Measurements from ENCODE around the gene CHERP. TPM values are rescaled to one million over a fixed set of nuclear protein-coding genes. Genes with fewer than 3 reads are reported as not detected.

CHERP gene
- total and polyA plus RNA-seq, 2 of the 4 experiments (the other 2 are of a cell fraction) = 0.54 to 13.5 TPM

DNA sequence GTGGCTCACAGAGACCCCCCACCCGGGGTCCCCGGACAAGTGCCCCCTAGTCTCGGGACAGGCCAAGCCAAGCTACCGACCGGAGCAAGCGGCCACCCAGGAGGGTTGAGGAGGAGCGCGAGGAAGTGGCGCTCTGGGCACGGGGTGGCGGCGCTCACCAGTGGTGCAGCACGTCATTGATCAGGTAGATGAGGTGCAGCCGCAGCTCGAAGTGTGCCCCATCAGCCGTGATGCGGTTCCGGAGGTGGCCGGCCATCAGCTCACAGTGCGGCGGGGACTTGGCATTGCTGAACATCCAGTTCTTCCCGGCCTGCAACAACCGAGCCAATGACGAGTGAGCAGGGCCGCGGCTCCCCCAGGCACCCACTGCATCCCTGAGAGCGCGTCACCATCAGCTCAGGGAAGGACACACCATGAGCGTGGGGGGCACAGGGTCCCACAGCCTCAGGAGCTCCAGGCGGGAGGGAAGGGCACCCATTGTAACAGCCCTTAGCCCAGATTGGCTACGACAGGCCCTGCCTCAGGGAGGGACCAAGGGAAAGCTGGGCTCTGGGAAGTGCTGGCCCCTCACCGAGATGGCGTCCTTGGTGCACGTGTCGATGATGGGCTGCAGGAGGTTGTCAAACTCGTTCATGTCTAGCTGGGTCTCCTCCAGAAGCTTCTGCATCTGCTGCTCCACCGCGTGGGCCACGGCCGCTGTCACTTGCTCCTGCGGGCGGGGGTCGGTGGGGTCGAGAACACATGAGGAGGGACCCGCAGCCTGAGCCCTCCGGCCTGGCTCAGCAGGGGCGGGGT, 9.6 kb downstream of the CHERP start:
- Histone ChIP-seq H3K4ac (ENCODE audit: low read depth, low read length) (no peak overlapping the region), H3K27ac (ENCODE audit: insufficient read depth, low read length) (no peak overlapping the region), H3K18ac (ENCODE audit: low read depth, low read length) (no peak overlapping the region), H2BK120ac (ENCODE audit: low read depth, low read length) (no peak overlapping the region), H2BK15ac (ENCODE audit: low read depth, low read length) (no peak overlapping the region), H2BK5ac (ENCODE audit: low read depth, low read length, poor library complexity, severe bottlenecking) (no peak overlapping the region), H4K8ac (ENCODE audit: low read depth in 2 of 2, low read length in 2 of 2) (no peak overlapping the region), H3K4me1 (ENCODE audit: control insufficient read depth, insufficient read depth, low read length) (no peaks in the 10 kb centered on the region), H4K5ac (ENCODE audit: low read depth, low read length) (no peak overlapping the region), H3K4me3 (ENCODE audit: insufficient read depth, low read depth, low read length) (no peak overlapping the region), H3K9ac (ENCODE audit: low read depth, low read length) (no peak overlapping the region), H2AFZ (replicated peaks; ENCODE audit: low read length, poor library complexity) (peak overlapping the region; percentile 23), H3K9me1 (ENCODE audit: insufficient read depth, low read length) (peaks cover 4% of the 10 kb centered on the region; the same call in 1 of the 2 replicates), H2AK5ac (ENCODE audit: low read depth, low read length) (no peak overlapping the region), H4K91ac (ENCODE audit: insufficient read depth, low read depth, low read length) (no peak overlapping the region), H3K14ac (replicated peaks; ENCODE audit: low read depth, low read length) (no peak overlapping the region), H3K79me1 (ENCODE audit: low read depth in 1 of 2, low read length in 2 of 2) (peaks cover 14 to 42% of the 10 kb centered on the region in 2 experiments), H3K9me3 (ENCODE audit: control insufficient read depth, insufficient read depth, low read length) (no peaks in the 10 kb centered on the region), H3K36me3 (ENCODE audit: control insufficient read depth, insufficient read depth, low read length) (peaks cover 88% of the 10 kb centered on the region), H3K56ac (ENCODE audit: extremely low read depth, insufficient read depth, low read length) (no peak overlapping the region), H2AK9ac (replicated peaks; ENCODE audit: low read depth, low read length, poor library complexity) (no peak overlapping the region), H2BK20ac (ENCODE audit: low read depth, low read length) (no peak overlapping the region), H4K20me1 (ENCODE audit: insufficient read depth, low read length) (peaks cover 48% of the 10 kb centered on the region), H3K23ac (ENCODE audit: low read depth, low read length) (no peak overlapping the region), H3K4me2 (ENCODE audit: low read depth, low read length) (no peak overlapping the region), H3K27me3 (ENCODE audit: control insufficient read depth, insufficient read depth, low read length) (no peaks in the 10 kb centered on the region)
- intact Hi-C loops (cut with micrococcal nuclease) = no loop called here
- CTCF ChIA-PET = interaction anchor here (0.5 kb wide), 1 partner anchor 17 kb away, joined by 4 read pairs; no protein-coding TSS in a partner anchor
- BruUV-seq (replicated peaks) = no TSS peak
- POLR2A ChIA-PET (ENCODE audit: unreplicated experiment) = no interaction called here
- dilution Hi-C loops (cut with HindIII; ENCODE audit: low sequenced_read_pairs, unreplicated experiment) = no loop called here
- WGBS, 2 experiments (ENCODE audit: extremely low coverage in 2 of 2, insufficient read length in 1 of 2) = 79% methylated on average over 37 of the region's 47 CpGs; no CpG with 5 or more reads in 1 of the 2 experiments
- ATAC-seq (ENCODE audit: low read depth) (no peak), DNase-seq (no peak)
- in situ Hi-C loops (cut with MboI; ENCODE audit: low sequenced_read_pairs) = no loop called here
- no peak for TF ChIP-seq MAZ (IDR thresholded peaks at IDR 0.05; ENCODE audit: borderline replicate concordance, low read depth, low read length)
- TF ChIP-seq POLR2A (IDR thresholded peaks at IDR 0.05; ENCODE audit: low read depth, low read length) = no peak
- TF ChIP-seq MXI1 (IDR thresholded peaks at IDR 0.05; ENCODE audit: borderline replicate concordance, low read depth, low read length) = no peak
- TF ChIP-seq BHLHE40 (IDR thresholded peaks at IDR 0.05; ENCODE audit: low read depth, low read length) = no peak
- no peak for TF ChIP-seq CEBPB (IDR thresholded peaks at IDR 0.05; ENCODE audit: low read depth, low read length)
- TF ChIP-seq RFX5 (IDR thresholded peaks at IDR 0.05; ENCODE audit: low read depth, low read length) = no peak
- TF ChIP-seq ELK1 (IDR thresholded peaks at IDR 0.05; ENCODE audit: borderline replicate concordance, low read depth, low read length) = no peak
- TF ChIP-seq USF2 (IDR thresholded peaks at IDR 0.05; ENCODE audit: low read depth, low read length) = no peak
- no peak for TF ChIP-seq NFE2L2 (IDR thresholded peaks at IDR 0.05; ENCODE audit: low read depth, low read length)
- TF ChIP-seq FOS (IDR thresholded peaks at IDR 0.05; ENCODE audit: low read depth, low read length) = no peak
- no peak for TF ChIP-seq RAD21 (IDR thresholded peaks at IDR 0.05; ENCODE audit: low read length)
